Fibroblast of mammary gland (primary cell): ENCODE results near the gene TMEM132C.

Experiments
- DNase-seq: peaks from one replicate; pipeline ENCODE4 v3.0.0-alpha.2; 2010; ENCODE audit warnings: low read depth
- H3K4me3 ChIP-seq: 2 replicates; pipeline ENCODE4 v1.5.1; 2011; ENCODE audit warnings: low read depth, mild to moderate bottlenecking, low read length, moderate library complexity; ENCODE audit not compliant: control insufficient read depth
- TF ChIP-seq, protein P1 (sequence below): conservative IDR thresholded peaks from 2 replicates; pipeline ENCODE4 v1.5.1; 2011; ENCODE audit warnings: low read depth, low read length, inconsistent platforms; ENCODE audit not compliant: control insufficient read depth, insufficient read depth

Gene TMEM132C

DNA sequence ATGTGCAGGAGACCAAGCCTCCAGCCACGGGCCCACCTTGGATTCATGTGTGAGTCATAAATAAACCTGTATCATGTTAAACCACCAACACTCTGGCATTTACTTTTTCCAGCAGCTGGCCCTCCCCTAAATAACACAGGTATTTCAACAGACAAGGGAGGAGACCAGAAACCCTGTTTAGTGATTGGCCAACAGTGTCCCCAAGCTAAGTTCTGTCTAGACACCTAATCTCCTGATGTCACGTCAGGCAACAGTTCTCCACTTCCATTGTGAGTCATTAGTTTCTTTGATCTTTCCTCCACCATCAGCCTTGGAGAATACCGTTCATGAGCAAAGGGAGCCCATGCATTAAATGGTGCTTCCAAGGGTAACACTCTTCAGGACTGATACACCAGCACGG lies 196.9 kb downstream of the TMEM132C start:
- TF ChIP-seq, protein P1, sequence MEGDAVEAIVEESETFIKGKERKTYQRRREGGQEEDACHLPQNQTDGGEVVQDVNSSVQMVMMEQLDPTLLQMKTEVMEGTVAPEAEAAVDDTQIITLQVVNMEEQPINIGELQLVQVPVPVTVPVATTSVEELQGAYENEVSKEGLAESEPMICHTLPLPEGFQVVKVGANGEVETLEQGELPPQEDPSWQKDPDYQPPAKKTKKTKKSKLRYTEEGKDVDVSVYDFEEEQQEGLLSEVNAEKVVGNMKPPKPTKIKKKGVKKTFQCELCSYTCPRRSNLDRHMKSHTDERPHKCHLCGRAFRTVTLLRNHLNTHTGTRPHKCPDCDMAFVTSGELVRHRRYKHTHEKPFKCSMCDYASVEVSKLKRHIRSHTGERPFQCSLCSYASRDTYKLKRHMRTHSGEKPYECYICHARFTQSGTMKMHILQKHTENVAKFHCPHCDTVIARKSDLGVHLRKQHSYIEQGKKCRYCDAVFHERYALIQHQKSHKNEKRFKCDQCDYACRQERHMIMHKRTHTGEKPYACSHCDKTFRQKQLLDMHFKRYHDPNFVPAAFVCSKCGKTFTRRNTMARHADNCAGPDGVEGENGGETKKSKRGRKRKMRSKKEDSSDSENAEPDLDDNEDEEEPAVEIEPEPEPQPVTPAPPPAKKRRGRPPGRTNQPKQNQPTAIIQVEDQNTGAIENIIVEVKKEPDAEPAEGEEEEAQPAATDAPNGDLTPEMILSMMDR, result no peak

DNA sequence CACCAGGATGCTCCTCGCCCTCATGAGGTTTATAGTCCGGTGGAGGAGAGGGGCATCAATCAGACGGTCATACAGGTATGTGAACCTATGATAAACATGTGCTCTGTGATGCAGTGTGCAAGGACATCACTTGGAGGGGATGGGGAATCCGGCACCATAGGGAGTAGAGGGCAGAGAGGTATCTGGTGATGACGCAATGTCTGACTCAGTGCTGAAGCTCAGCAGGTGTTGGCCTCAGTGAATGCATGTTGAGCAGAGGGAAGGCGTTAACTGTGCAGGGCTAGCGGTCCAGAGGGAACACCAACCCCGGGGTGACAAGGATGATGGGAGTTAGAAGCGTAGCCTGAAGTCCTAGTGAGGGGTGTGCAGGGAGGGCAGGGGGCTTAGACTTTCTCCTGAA lies 200.9 kb downstream of the TMEM132C start:
- TF ChIP-seq, protein P1, result no peak
- DNase-seq, result no peak
- H3K4me3 ChIP-seq, result no peak overlapping the region

More for the DNA sequence above, 196.9 kb downstream of the TMEM132C start:
- no peak for DNase-seq
- no peak overlapping the region for H3K4me3 ChIP-seq

DNA sequence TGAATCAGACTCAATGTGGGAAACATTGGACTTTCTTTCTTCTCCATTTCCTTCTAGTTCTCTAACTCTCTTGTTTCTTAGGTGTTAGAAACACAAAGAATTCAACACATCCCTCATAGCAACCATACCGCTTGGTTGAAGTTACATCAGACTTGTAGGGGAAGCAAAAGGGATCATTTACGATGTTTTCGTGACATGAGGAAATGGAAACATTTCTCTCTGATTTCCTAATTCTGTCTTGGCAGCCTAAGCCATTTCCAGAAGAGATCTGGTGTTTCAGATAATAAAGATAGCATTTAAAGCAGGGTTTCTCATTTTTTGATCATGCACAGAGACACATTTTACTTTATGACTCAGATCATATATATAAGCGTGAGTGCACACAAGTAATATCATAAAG lies 202.0 kb downstream of the TMEM132C start:
- no peak overlapping the region for H3K4me3 ChIP-seq
- TF ChIP-seq, protein P1, result no peak
- DNase-seq, result no peak

DNA sequence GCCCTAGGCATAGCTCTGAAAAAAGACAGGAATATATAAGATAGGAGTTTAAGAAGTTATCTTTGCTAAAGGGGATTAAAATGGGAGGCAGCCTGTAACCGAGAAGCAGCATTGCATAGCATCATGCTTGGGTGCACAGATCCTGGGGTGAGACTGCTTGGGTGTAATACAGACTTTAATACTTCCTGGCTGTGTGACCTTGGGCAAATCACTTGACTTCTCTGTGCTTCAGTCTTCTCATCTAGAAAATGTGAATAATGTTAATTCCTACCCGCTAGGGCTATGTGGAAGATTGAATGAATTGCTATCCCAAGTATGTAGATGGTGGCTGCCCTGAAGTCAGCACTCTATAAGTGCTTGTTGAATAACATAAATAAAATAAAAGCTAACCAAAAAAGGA lies 204.5 kb downstream of the TMEM132C start:
- no peak for DNase-seq
- H3K4me3 ChIP-seq, result no peak overlapping the region
- TF ChIP-seq, protein P1, result no peak

DNA sequence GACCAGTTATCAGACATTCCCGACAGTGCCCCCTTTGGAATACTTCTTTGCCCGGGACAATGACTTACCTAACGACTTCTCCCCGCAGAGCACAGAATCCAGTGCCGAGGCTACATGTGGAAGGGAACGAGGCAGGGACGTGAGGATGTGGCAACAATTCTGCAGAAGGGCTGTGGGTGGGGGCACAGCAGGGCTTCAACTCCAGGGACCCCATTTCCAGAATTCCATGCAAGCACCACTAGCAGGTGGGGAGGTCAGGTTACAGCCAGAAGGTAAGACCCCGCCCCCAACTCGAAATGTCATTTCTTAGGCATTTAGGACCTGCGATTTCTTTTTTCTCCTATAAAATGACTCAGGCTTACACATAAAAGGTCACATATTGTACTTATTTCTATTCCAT lies 207.9 kb downstream of the TMEM132C start:
- TF ChIP-seq, protein P1, result no peak
- no peak for DNase-seq
- no peak overlapping the region for H3K4me3 ChIP-seq

DNA sequence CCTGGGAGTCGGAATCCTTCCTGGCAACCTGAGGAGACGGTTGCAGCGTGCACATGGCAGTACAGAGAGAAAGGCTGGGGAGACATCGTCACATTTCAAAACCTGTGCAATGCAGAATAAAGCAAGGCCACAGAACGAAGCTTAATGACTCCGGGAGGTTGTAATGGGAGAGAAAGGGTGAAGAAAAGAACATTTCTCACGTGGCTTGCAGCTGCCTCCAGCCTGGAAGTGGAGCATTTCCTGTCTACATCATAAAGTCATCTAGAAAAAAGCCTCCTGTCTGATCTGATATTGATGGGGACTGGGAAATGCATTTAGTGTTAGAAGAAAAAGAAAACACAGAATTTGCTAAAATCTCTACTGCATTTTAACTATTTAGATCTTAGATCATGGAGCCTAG lies 209.3 kb downstream of the TMEM132C start:
- TF ChIP-seq, protein P1, result no peak
- no peak for DNase-seq
- H3K4me3 ChIP-seq, result no peak overlapping the region
